Calu3 (cell line): Measurements from ENCODE around the gene UFC1. TPM values are rescaled to one million over a fixed set of nuclear protein-coding genes. Genes with fewer than 3 reads are reported as not detected.

Experiments used
- BruUV-seq: library from RNA; stranded (reverse); fragments of 400-500 nt; replicated peaks from 2 replicates; lab custom pipeline; 2021; lab: Mats Ljungman, UMichigan
- CTCF ChIA-PET: fragments of 300-600 bp; sonication (Branson Sonifier 250); formaldehyde crosslinking; loops from one replicate; lab custom pipeline; 2022; ENCODE audit warnings: antibody characterized with exemption; lab: Charles Lee
- DNase-seq: peaks from one replicate; pipeline ENCODE4 v3.0.0; 2022
- H3K27ac Mint-ChIP-seq: one replicate; pipeline ENCODE4 v1.8.0; 2022; ENCODE audit warnings: mixed read lengths; ENCODE audit not compliant: unreplicated experiment
- H3K27me3 Mint-ChIP-seq: one replicate; pipeline ENCODE4 v1.8.0; 2022; ENCODE audit warnings: mixed read lengths; ENCODE audit not compliant: unreplicated experiment
- H3K36me3 Mint-ChIP-seq: one replicate; pipeline ENCODE4 v1.8.0; 2022; ENCODE audit warnings: mild to moderate bottlenecking, moderate library complexity, mixed read lengths; ENCODE audit not compliant: insufficient read depth, unreplicated experiment
- H3K4me1 Mint-ChIP-seq: one replicate; pipeline ENCODE4 v1.8.0; 2022; ENCODE audit warnings: mild to moderate bottlenecking, low read depth, mixed read lengths; ENCODE audit not compliant: unreplicated experiment
- H3K4me3 Mint-ChIP-seq: one replicate; pipeline ENCODE4 v1.8.0; 2022; ENCODE audit warnings: mild to moderate bottlenecking, low read depth, moderate library complexity, mixed read lengths; ENCODE audit not compliant: unreplicated experiment
- H3K9me3 Mint-ChIP-seq: one replicate; pipeline ENCODE4 v1.8.0; 2022; ENCODE audit warnings: low read depth, mixed read lengths; ENCODE audit not compliant: unreplicated experiment
- CTCF ChIP-seq: fragments of 200-600 bp; IDR thresholded peaks from one replicate; pipeline ENCODE4 v1.8.0; 2022; ENCODE audit warnings: antibody characterized with exemption; ENCODE audit not compliant: unreplicated experiment
- intact Hi-C: fragments of 100-400 bp; cut with micrococcal nuclease; formaldehyde crosslinking; loops from one replicate; pipeline ENCODE4 v1.10.0; 2022; ENCODE audit not compliant: unreplicated experiment
- total RNA-seq: library from RNA; stranded (reverse); gene quantifications from 2 replicates; pipeline ENCODE4 v1.2.3, GENCODE V29; 2022

Gene UFC1
- total RNA-seq, 1 experiment from 2014 or later = 85.8 TPM

GRCh38 chr1:161131523-161132409 is 22.0 kb upstream of the UFC1 start:
- DNase-seq = no peak
- peaks cover 20% of the 10 kb centered on the region for H3K4me1 Mint-ChIP-seq
- no peaks in the 10 kb centered on the region for H3K27me3 Mint-ChIP-seq
- peaks cover 20% of the 10 kb centered on the region for H3K36me3 Mint-ChIP-seq
- H3K4me3 Mint-ChIP-seq = no peak overlapping the region
- H3K27ac Mint-ChIP-seq = no peak overlapping the region
- H3K9me3 Mint-ChIP-seq = no peaks in the 10 kb centered on the region
- TF ChIP-seq CTCF = no peak
- CTCF ChIA-PET = interaction anchor here (0.6 to 1.7 kb wide), 10 partner anchors 14 to 254 kb away, joined by 3 to 8 read pairs (median 4); partner anchors contain the start of genes NIT1, PFDN2 and PPOX
- intact Hi-C loops = loop anchor here (2.0 to 10.0 kb wide), 2 partner anchors 13 to 407 kb away; partner anchors contain the start of genes NIT1 and PFDN2
- no TSS peak for BruUV-seq

GRCh38 chr1:161132410-161133219 is 21.2 kb upstream of the UFC1 start, which contains the start of gene DEDD:
Gene DEDD (minus strand): TSS chr1:161132667. CDS start chr1:161124462, 8,205 bp downstream.
- Mint-ChIP-seq H3K27ac (no peak within 1 kb of the TSS), H3K27me3 (no peaks in the 10 kb centered on the region), H3K4me1 (peaks cover 25% of the 10 kb centered on the region), H3K9me3 (no peaks in the 10 kb centered on the region), H3K36me3 (peaks cover 13% of the 10 kb centered on the region), H3K4me3 (no peak within 1 kb of the TSS)
- DNase-seq = peak; percentile 94
- no peak for TF ChIP-seq CTCF
- CTCF ChIA-PET = interaction anchor here (0.5 to 1.7 kb wide), 13 partner anchors 9 to 174 kb away, joined by 3 to 10 read pairs (median 4); partner anchors contain the start of genes F11R, NIT1, PFDN2 and PPOX
- BruUV-seq = no TSS peak
- intact Hi-C loops = loop anchor here (1.0 to 10.0 kb wide), 3 partner anchors 14 to 408 kb away; partner anchors contain the start of genes NIT1 and PFDN2

GRCh38 chr1:161133220-161133740 is 20.5 kb upstream of the UFC1 start:
- CTCF ChIA-PET = interaction anchor here (0.6 to 1.7 kb wide), 9 partner anchors 8 to 154 kb away, joined by 3 to 10 read pairs (median 4); partner anchors contain the start of genes F11R, KLHDC9, NIT1 and PFDN2
- Mint-ChIP-seq H3K27ac (no peak overlapping the region), H3K4me3 (no peak overlapping the region), H3K9me3 (no peaks in the 10 kb centered on the region), H3K27me3 (no peaks in the 10 kb centered on the region), H3K4me1 (peaks cover 25% of the 10 kb centered on the region), H3K36me3 (peaks cover 13% of the 10 kb centered on the region)
- intact Hi-C loops = loop anchor here (1.0 to 10.0 kb wide), 3 partner anchors 14 to 408 kb away; partner anchors contain the start of genes NIT1 and PFDN2
- no peak for DNase-seq
- TF ChIP-seq CTCF = no peak
- BruUV-seq = TSS peak; percentile 81
